NB4 (cell line): ENCODE measurements around the gene CD8B.

ENCODE experiments used
- DNase-seq: peaks from one replicate; pipeline ENCODE4 v3.0.0; 2010; ENCODE audit warnings: low read depth
- H3K4me3 ChIP-seq: one replicate; pipeline ENCODE4 v1.5.1; 2011; ENCODE audit warnings: mild to moderate bottlenecking, low read depth, low read length, moderate library complexity
- MYC ChIP-seq: IDR thresholded peaks from 2 replicates; pipeline ENCODE4 v1.6.1; 2011; ENCODE audit warnings: low read depth, low read length
- POLR2A ChIP-seq: IDR thresholded peaks from 2 replicates; pipeline ENCODE4 v1.6.1; 2011; ENCODE audit warnings: mild to moderate bottlenecking; ENCODE audit not compliant: insufficient read length; ENCODE audit errors: extremely low read depth
- TF ChIP-seq, protein P1 (sequence below): IDR thresholded peaks from one replicate; pipeline ENCODE4 v1.5.1; 2012; ENCODE audit warnings: low read depth, low read length
- TF ChIP-seq, protein P2 (sequence below): IDR thresholded peaks from 2 replicates; pipeline ENCODE4 v1.6.1; 2011; ENCODE audit warnings: low read depth, low read length

Gene CD8B

DNA sequence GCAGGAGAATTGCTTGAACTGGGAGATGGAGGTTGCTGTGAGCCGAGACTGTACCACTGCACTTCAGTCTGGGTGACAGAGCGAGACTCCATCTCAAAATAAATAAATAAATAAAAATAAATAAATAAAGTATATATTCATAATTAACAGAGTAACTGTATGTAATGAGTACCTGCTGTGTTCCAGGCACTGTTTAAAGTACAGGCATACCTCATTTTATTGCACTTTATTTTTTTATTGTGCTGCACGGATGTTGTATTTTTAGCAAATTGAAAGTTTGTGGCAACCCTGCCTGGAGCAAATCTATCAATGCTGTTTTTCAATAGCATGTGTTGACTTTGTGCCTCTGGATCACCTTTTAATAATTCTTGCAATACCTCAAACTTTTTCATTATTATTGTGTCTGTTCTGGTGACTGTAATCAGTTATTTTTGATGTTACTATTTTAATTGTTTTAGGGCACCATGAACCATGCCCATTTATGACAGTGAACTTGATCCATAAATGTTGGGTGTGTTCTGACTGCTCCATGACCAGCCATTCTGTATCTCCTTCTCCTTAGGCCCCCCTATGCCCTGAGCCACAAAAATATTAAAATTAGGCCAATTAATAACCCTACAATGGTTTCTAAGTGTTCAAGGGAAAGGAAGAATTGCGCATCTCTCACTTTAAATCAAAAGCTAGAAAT, 43.4 kb downstream of the CD8B start:
- no peak for DNase-seq
- TF ChIP-seq, protein P1, sequence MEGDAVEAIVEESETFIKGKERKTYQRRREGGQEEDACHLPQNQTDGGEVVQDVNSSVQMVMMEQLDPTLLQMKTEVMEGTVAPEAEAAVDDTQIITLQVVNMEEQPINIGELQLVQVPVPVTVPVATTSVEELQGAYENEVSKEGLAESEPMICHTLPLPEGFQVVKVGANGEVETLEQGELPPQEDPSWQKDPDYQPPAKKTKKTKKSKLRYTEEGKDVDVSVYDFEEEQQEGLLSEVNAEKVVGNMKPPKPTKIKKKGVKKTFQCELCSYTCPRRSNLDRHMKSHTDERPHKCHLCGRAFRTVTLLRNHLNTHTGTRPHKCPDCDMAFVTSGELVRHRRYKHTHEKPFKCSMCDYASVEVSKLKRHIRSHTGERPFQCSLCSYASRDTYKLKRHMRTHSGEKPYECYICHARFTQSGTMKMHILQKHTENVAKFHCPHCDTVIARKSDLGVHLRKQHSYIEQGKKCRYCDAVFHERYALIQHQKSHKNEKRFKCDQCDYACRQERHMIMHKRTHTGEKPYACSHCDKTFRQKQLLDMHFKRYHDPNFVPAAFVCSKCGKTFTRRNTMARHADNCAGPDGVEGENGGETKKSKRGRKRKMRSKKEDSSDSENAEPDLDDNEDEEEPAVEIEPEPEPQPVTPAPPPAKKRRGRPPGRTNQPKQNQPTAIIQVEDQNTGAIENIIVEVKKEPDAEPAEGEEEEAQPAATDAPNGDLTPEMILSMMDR: no peak
- TF ChIP-seq POLR2A (no peak), MYC (no peak)
- TF ChIP-seq, protein P2, sequence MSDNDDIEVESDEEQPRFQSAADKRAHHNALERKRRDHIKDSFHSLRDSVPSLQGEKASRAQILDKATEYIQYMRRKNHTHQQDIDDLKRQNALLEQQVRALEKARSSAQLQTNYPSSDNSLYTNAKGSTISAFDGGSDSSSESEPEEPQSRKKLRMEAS: no peak
- no peak overlapping the region for H3K4me3 ChIP-seq

DNA sequence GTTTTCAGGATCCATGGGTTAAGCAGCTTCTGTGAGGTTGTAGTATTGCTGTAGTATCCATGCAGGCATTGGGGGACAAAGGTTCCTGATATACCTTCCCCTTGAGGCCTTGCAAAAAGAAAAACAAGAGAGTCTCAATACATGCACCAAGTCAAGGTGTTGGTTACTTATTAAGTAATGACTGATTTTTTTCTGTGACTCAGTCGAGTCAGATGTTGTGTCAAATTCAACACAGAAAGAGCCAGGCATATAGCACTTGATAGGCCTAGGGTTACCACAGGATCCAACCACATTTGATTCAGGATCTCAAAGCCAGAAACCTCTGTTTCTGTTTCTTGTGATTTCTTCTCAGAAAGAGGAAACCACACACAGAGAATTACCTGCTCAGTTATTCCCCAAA, 46.1 kb downstream of the CD8B start:
- DNase-seq: no peak
- TF ChIP-seq, protein P2: no peak
- no peak for TF ChIP-seq MYC
- TF ChIP-seq POLR2A: no peak
- TF ChIP-seq, protein P1: no peak
- H3K4me3 ChIP-seq: no peak overlapping the region

DNA sequence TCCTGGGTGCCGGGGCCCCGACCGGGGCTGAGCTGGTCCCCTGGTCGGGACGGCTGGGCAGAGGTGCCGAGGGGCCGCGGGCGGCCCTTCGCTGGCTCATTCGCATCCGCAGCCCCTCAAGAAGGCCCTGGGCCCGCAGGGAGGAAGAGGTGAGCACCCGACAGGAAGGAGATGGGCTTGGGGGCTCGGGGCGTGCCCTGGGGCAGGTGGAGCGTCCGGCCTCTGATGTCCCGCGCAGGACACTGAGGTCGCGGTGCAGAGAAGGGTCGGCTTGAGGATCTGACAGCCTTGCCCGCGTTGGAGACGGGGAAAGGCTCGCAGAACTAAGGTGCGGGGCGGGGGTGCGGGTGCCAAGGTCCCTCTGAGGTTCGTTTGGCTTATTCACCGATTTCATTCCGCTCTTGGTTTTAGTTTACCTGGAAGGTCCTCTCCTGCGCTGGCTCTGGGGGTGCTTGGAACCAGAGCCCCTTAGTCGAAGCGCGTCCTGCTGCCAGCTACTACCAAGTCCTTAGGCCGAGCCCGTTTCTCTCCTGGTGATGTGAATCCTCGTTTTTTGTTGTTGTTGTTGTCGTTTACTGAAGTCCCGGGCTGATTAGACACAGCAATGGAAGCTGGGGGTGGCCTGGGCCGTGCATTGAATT, 52.1 kb downstream of the CD8B start:
- no peak for DNase-seq
- no peak overlapping the region for H3K4me3 ChIP-seq
- TF ChIP-seq POLR2A (no peak), MYC (no peak)
- TF ChIP-seq, protein P2: no peak
- TF ChIP-seq, protein P1: no peak

DNA sequence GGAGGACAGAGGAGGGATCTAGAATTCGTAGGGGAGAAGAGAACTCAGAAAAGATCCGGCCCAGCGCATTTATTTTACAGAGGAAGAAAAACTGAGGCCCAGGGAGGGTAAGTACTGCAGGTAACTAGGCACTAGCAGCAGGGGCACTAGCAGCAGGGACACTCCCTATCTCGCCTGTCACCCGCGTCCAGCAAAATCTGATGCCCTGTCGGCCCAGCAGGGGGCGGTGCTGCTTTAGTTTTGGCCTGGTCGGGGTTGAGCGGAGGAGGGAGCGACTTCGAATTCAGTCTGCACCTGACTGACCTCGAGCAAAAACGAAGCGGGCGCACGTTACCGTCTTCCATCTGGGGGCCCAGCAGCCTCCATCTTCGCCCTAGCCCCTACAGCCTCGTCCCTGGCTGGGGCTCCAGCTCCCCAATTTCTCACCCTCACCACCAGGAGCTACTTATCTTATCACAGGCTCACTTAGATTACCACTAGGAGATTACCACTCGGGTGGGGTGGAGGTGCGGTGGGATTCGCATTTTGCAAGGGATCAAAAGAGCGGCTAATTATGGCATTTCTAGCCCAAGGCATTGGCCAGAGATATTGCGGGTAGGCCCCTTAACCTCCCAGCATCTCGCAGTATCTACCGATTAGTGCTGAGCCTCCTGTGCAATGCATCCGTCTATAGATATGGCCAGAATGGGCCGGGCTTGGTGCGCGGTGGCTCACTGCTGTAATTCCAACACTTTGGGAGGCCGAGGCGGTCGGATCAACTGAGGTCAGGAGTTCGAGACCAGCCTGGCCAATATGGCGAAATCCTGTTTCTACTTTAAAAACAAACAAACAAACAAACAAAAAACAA, 53.1 kb downstream of the CD8B start:
- peak; percentile 91 for DNase-seq
- no peak overlapping the region for H3K4me3 ChIP-seq

DNA sequence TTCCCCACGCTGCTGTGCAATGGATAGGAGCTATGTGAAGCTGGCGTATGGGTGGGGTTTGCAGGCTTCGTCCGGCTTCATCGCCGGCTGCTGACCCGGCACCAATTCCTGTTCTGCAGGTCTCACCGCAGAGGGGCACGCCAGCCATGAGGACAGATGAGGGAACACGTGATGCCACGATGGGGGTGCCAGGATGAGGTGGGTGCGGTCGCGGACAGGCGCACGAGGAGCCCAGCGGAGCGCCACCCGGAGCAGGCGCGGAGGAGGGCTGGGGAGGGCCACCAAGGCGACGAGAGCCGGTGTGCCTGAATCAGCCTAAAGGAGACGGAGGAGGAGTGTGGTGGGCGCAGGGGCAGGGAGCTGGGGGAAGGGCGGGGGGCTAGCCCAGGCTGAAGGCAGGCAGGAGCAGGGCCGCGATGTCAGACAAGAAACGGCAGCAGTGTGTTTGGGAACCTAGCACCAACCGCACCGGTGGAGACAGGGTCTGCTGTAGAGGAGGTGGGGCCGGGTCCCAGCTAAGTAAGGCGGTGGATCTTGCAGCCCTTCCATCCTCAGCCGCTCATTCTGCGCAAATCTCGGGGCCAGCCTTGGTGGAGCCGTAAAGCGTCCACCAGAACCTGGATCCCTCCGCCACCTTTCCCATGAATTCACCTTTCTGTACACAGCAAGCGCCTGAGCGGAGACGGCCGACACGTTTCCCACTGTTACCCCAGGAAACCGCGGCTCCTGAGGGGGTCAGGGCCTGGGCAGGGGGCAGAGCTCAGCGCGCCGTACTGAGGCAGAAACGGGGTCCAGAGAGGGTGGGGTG, 54.0 kb downstream of the CD8B start:
- TF ChIP-seq, protein P1: no peak
- TF ChIP-seq MYC (no peak), POLR2A (no peak)
- TF ChIP-seq, protein P2: no peak
- peak overlapping the region; percentile 21 for H3K4me3 ChIP-seq
- peak; percentile 51 for DNase-seq

More for the DNA sequence above, 53.1 kb downstream of the CD8B start:
- TF ChIP-seq, protein P2: peak; percentile 26; the same call in 1 of the 2 replicates
- no peak for TF ChIP-seq MYC
- TF ChIP-seq, protein P1: peak; percentile 79
